Suprapubic skin (tissue), 4 donors: ENCODE measurements around the gene USP31. TPM values are rescaled to one million over a fixed set of nuclear protein-coding genes. Genes with fewer than 3 reads are reported as not detected.

Source experiments
- DNase-seq, 2 donors: peaks; one replicate each; pipeline ENCODE4 v3.0.0-alpha.2; 2019; ENCODE audit warnings: low spot score in 2 of 2
- H3K27ac ChIP-seq: fragments of 200-600 bp; sonication (generic); one replicate; pipeline ENCODE4 v1.5.1; 2019
- H3K27me3 ChIP-seq: fragments of 200-600 bp; sonication (generic); one replicate; pipeline ENCODE4 v1.5.1; 2019
- H3K36me3 ChIP-seq: fragments of 200-600 bp; sonication (generic); one replicate; pipeline ENCODE4 v1.5.1; 2019
- H3K4me1 ChIP-seq: fragments of 200-600 bp; sonication (generic); one replicate; pipeline ENCODE4 v1.5.1; 2019
- H3K4me3 ChIP-seq: fragments of 200-600 bp; sonication (generic); one replicate; pipeline ENCODE4 v1.5.1; 2019; ENCODE audit warnings: mild to moderate bottlenecking
- H3K9me3 ChIP-seq: fragments of 200-600 bp; sonication (generic); one replicate; pipeline ENCODE4 v1.5.1; 2019
- CTCF ChIP-seq, 2 donors: fragments of 200-600 bp in 1 of 2; fragments of 450-650 bp in 1 of 2; sonication (generic) in 1 of 2; IDR thresholded peaks; one replicate each; pipeline ENCODE4 v1.5.1; 2016 to 2019; ENCODE audit warnings: antibody characterized with exemption in 2 of 2, mild to moderate bottlenecking in 1 of 2, moderate library complexity in 1 of 2
- EP300 ChIP-seq: sonication (generic); formaldehyde crosslinking; IDR thresholded peaks from one replicate; pipeline ENCODE4 v1.6.1; 2017; ENCODE audit warnings: antibody characterized with exemption
- POLR2A ChIP-seq, 2 donors: fragments of 450-650 bp; IDR thresholded peaks; one replicate each; pipeline ENCODE4 v1.6.1; 2017; ENCODE audit warnings: antibody characterized with exemption in 2 of 2, mild to moderate bottlenecking in 2 of 2, moderate library complexity in 2 of 2
- POLR2AphosphoS5 ChIP-seq, 3 donors: sonication (generic); formaldehyde crosslinking; IDR thresholded peaks; one replicate each; pipeline ENCODE4 v1.6.1; 2017; ENCODE audit warnings: antibody characterized with exemption in 3 of 3
- WGBS: methylation state at CpG from one replicate; pipeline ENCODE4 v1.1.5; 2018; 5-methylcytosine and 5-hydroxymethylcytosine counted together
- total RNA-seq, 4 donors: library from RNA; depleted of rRNA; stranded (reverse); fragments of >200 nt; gene quantifications; one replicate each; pipeline ENCODE4 v1.1.0, GENCODE V29; 2016

The USP31 gene
- total RNA-seq, 4 donors from 2014 or later, result 22.0 to 44.7 (median 31.2) TPM

- no peak overlapping the region for H3K27ac ChIP-seq
- DNase-seq, result no peak
- H3K27me3 ChIP-seq, result no peaks in the 10 kb centered on the region
- no peaks in the 10 kb centered on the region for H3K9me3 ChIP-seq
- peaks cover 77% of the 10 kb centered on the region for H3K4me1 ChIP-seq
- H3K36me3 ChIP-seq, result no peaks in the 10 kb centered on the region
- TF ChIP-seq POLR2AphosphoS5 (IDR thresholded peaks at IDR 0.05), result no peak
- TF ChIP-seq EP300, result no peak
- TF ChIP-seq POLR2A (IDR thresholded peaks at IDR 0.05), result no peak
- TF ChIP-seq CTCF (IDR thresholded peaks at IDR 0.05), result no peak
- WGBS, result 79% methylated on average over 3 of the region's 3 CpGs
- H3K4me3 ChIP-seq, result no peak overlapping the region
These were observed 5.9 kb downstream of the USP31 start for GRCh38 chr16:23143391-23143790.

DNA sequence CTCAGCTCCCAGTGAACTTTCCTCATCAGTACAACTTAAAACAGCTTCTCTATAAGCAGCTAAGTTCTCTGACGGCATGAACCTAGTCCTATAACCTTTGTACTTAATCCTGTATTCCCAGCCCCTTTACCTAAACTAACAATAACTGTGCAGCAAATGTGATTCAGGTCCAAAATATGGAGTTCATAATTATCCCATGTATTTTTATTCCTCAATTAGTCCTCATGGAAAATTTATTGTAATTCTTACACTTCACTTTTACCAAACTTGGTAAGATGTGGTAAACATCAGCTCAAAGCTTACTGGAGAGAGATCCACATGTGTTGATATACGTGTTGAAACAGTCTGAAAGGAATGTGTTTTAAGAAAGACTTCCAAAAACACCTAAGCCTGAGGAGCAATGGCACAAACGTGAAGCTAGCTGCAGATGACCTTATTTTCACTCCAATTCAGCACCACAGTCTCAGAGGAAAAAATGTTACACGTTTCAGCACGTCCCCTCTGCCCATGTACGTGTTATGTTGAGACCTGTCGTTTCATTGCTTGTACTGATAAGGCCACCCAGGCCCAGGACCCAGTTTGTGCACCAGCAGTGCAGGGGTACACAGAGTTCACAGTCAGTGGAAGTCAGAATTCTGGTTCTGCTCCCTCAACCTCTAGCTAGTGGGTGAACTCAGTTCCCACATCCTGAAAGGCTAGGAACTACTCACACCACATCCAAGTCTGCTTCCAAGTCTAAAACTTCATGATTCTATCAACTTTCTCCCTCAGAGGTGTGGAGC, 7.1 kb downstream of the USP31 start:
- Histone ChIP-seq H3K4me3 (no peak overlapping the region), H3K27me3 (no peaks in the 10 kb centered on the region), H3K9me3 (no peaks in the 10 kb centered on the region), H3K27ac (peak overlapping the region; percentile 77), H3K4me1 (peaks cover 73% of the 10 kb centered on the region), H3K36me3 (no peaks in the 10 kb centered on the region)
- TF ChIP-seq EP300 (peak; percentile 30), CTCF (IDR thresholded peaks at IDR 0.05) (no peak), POLR2A (IDR thresholded peaks at IDR 0.05) (no peak), POLR2AphosphoS5 (IDR thresholded peaks at IDR 0.05) (peak in 1 of 3 donors; percentile 65)
- WGBS, result 45% methylated on average over 7 of the region's 7 CpGs
- DNase-seq, result no peak

- no peak for DNase-seq
- H3K4me1 ChIP-seq, result peaks cover 66% of the 10 kb centered on the region
- no peaks in the 10 kb centered on the region for H3K9me3 ChIP-seq
- peak overlapping the region; percentile 77 for H3K27ac ChIP-seq
- H3K4me3 ChIP-seq, result no peak overlapping the region
- H3K36me3 ChIP-seq, result no peaks in the 10 kb centered on the region
- TF ChIP-seq POLR2A (IDR thresholded peaks at IDR 0.05), result no peak
- TF ChIP-seq POLR2AphosphoS5 (IDR thresholded peaks at IDR 0.05), result no peak
- TF ChIP-seq EP300, result no peak
- no peak for TF ChIP-seq CTCF (IDR thresholded peaks at IDR 0.05)
- no peaks in the 10 kb centered on the region for H3K27me3 ChIP-seq
- 76% methylated on average over 6 of the region's 6 CpGs for WGBS
These were observed 7.8 kb downstream of the USP31 start for GRCh38 chr16:23141500-23141899.

DNA sequence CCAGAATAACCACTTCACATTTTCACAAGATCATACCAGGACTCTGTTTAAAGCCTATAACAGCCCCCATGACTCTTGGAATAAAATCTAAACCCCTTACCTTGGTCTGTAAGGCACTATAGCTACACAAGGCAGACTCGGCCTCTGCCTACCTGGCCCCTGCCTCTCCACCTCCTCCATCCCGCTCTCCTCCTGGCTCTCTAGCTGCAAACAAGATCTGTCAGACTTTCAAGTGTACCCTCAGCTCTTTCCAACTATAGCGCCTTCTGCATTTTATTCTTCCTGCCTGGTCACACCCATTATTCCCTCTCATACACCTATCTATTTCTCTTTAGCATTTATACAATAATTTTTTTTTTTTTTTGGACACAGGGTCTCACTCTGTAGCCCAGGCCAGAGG, 8.2 kb downstream of the USP31 start:
- Histone ChIP-seq H3K36me3 (no peaks in the 10 kb centered on the region), H3K4me3 (no peak overlapping the region), H3K27ac (peak overlapping the region; percentile 77), H3K4me1 (peaks cover 62% of the 10 kb centered on the region), H3K27me3 (no peaks in the 10 kb centered on the region), H3K9me3 (no peaks in the 10 kb centered on the region)
- DNase-seq, result no peak
- TF ChIP-seq CTCF (IDR thresholded peaks at IDR 0.05) (no peak), POLR2AphosphoS5 (IDR thresholded peaks at IDR 0.05) (no peak), POLR2A (IDR thresholded peaks at IDR 0.05) (no peak), EP300 (no peak)
- WGBS, result 71% methylated on average over 3 of the region's 3 CpGs

GRCh38 chr16:23140107-23140506, 9.1 kb downstream of the USP31 start:
- Histone ChIP-seq H3K4me3 (no peak overlapping the region), H3K4me1 (peaks cover 54% of the 10 kb centered on the region), H3K27me3 (no peaks in the 10 kb centered on the region), H3K27ac (no peak overlapping the region), H3K9me3 (no peaks in the 10 kb centered on the region), H3K36me3 (no peaks in the 10 kb centered on the region)
- WGBS, result 53% methylated on average over 2 of the region's 2 CpGs
- DNase-seq, result no peak
- TF ChIP-seq POLR2A (IDR thresholded peaks at IDR 0.05) (no peak), POLR2AphosphoS5 (IDR thresholded peaks at IDR 0.05) (no peak), CTCF (IDR thresholded peaks at IDR 0.05) (no peak), EP300 (no peak)
